GM21576 (cell line): ENCODE results near the gene TAOK2.
"Not testable (repeated sequence)": the region's sequence is repeated elsewhere in the genome, so short reads cannot be mapped to it uniquely, and the experiment has no call there.

Experiments
- ATAC-seq: cut with Tn5 transposase; IDR thresholded peaks from one replicate; pipeline ENCODE4 v1.9.1; 2021; ENCODE audit warnings: mild to moderate bottlenecking, moderate library complexity; ENCODE audit not compliant: unreplicated experiment

Gene TAOK2

GRCh38 chr16:30000735-30001631 is 27.3 kb downstream of the TAOK2 start:
- ATAC-seq: no peak

GRCh38 chr16:30002614-30003346 is 29.1 kb downstream of the TAOK2 start:
- no peak for ATAC-seq

- no peak for ATAC-seq
Measured at GRCh38 chr16:30003670-30004423, 30.2 kb downstream of the TAOK2 start.

- no peak for ATAC-seq
Measured at GRCh38 chr16:30004424-30004776, 30.7 kb downstream of the TAOK2 start.

GRCh38 chr16:30004811-30005242 is 31.2 kb downstream of the TAOK2 start:
- ATAC-seq: no peak

- no peak for ATAC-seq
Measured at GRCh38 chr16:30005341-30006094, 31.9 kb downstream of the TAOK2 start.

- ATAC-seq: no peak
Measured at GRCh38 chr16:30006095-30006473, 32.4 kb downstream of the TAOK2 start.

GRCh38 chr16:30006659-30007377 is 33.1 kb downstream of the TAOK2 start:
- ATAC-seq: no peak

- ATAC-seq: no peak
Measured at GRCh38 chr16:30007378-30007895, 33.8 kb downstream of the TAOK2 start.

- no peak for ATAC-seq
Measured at GRCh38 chr16:30009085-30009862, 35.6 kb downstream of the TAOK2 start.

- ATAC-seq: no peak
Measured at GRCh38 chr16:30009990-30010843, 36.5 kb downstream of the TAOK2 start.

GRCh38 chr16:30010844-30011713 is 37.4 kb downstream of the TAOK2 start, which contains the start of gene DOC2A:
Gene DOC2A, minus strand, starts transcription at chr16:30011027. Its CDS starts 805 bp downstream, at chr16:30010222.
- no peak for ATAC-seq

GRCh38 chr16:30011714-30012504 is 38.2 kb downstream of the TAOK2 start:
- no peak for ATAC-seq

- ATAC-seq: not testable (repeated sequence)
Measured at GRCh38 chr16:30012598-30012997, 38.9 kb downstream of the TAOK2 start.

GRCh38 chr16:30015450-30015849 is 41.8 kb downstream of the TAOK2 start:
- not testable (repeated sequence) for ATAC-seq
